ENCODE results near the gene MRPS21. TPM values are rescaled to one million over a fixed set of nuclear protein-coding genes. Genes with fewer than 3 reads are reported as not detected.
A peak's percentile ranks its signal among the peaks of the same experiment; 100 is the strongest.

The MRPS21 gene
- total and polyA plus RNA-seq, 2 experiments from 2014 or later, result 89.9 to 126 TPM

DNA sequence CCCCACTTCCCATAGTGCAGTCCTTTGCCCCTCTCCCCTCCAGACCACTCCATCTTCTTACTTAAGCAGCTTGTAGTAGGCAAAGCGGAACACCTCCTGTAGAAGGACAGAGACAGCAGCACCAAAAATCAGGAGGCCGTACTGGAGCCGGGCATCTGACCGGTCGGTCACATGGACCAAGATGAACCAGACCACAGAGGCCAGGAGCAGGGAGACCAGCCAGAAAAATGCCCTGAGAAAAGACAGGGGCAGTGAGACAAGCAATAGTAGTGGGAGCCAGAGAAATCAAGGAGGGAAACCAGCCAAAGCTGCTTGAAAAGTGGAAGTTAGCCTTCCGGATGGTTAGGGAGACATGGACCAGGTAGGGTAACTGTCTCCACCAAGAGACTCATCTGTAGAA, 25.8 kb upstream of the MRPS21 start:
- H3K4me1 ChIP-seq (ENCODE audit: low read depth), result peaks cover 14% of the 10 kb centered on the region
- no peaks in the 10 kb centered on the region for H3K9me3 ChIP-seq (ENCODE audit: low read depth)
- H3K27me3 ChIP-seq, result no peaks in the 10 kb centered on the region
- H3K4me3 ChIP-seq, result peak overlapping the region; percentile 75
- peak overlapping the region; percentile 76 for H3K27ac ChIP-seq
- TF ChIP-seq, protein P1, sequence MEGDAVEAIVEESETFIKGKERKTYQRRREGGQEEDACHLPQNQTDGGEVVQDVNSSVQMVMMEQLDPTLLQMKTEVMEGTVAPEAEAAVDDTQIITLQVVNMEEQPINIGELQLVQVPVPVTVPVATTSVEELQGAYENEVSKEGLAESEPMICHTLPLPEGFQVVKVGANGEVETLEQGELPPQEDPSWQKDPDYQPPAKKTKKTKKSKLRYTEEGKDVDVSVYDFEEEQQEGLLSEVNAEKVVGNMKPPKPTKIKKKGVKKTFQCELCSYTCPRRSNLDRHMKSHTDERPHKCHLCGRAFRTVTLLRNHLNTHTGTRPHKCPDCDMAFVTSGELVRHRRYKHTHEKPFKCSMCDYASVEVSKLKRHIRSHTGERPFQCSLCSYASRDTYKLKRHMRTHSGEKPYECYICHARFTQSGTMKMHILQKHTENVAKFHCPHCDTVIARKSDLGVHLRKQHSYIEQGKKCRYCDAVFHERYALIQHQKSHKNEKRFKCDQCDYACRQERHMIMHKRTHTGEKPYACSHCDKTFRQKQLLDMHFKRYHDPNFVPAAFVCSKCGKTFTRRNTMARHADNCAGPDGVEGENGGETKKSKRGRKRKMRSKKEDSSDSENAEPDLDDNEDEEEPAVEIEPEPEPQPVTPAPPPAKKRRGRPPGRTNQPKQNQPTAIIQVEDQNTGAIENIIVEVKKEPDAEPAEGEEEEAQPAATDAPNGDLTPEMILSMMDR (IDR thresholded peaks at IDR 0.05; ENCODE audit: low read depth, low read length), result no peak
- peaks cover 19% of the 10 kb centered on the region for H3K36me3 ChIP-seq
- DNase-seq (ENCODE audit: low read depth in 1 of 2, low spot score in 1 of 2), result peak in 1 of 2 donors; percentile 10

DNA sequence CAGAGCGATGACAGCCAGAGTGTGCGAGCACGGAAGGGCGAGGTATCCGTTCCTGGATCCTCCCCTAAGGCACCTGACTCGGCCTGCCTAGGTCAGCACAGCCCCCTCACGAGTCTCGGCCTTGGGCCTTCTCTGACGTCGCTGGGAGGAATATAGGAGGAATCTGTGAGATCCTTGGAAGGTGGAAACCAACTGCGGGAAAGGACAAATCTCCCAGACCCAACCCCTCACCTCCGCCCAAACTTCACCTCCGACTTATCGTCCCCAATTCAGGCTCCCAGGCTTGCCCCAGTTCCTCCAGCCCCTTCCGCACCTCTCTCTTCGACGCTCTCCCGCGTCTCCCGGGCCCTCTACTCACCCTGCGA, 25.3 kb upstream of the MRPS21 start:
- peak overlapping the region; percentile 75 for H3K4me3 ChIP-seq
- peak overlapping the region; percentile 76 for H3K27ac ChIP-seq
- H3K4me1 ChIP-seq (ENCODE audit: low read depth), result peaks cover 18% of the 10 kb centered on the region
- no peaks in the 10 kb centered on the region for H3K9me3 ChIP-seq (ENCODE audit: low read depth)
- TF ChIP-seq, protein P1 (IDR thresholded peaks at IDR 0.05; ENCODE audit: low read depth, low read length), result no peak
- H3K36me3 ChIP-seq, result peaks cover 19% of the 10 kb centered on the region
- H3K27me3 ChIP-seq, result no peaks in the 10 kb centered on the region
- DNase-seq (ENCODE audit: low read depth in 1 of 2, low spot score in 1 of 2), result peak; percentile 25 to 28

DNA sequence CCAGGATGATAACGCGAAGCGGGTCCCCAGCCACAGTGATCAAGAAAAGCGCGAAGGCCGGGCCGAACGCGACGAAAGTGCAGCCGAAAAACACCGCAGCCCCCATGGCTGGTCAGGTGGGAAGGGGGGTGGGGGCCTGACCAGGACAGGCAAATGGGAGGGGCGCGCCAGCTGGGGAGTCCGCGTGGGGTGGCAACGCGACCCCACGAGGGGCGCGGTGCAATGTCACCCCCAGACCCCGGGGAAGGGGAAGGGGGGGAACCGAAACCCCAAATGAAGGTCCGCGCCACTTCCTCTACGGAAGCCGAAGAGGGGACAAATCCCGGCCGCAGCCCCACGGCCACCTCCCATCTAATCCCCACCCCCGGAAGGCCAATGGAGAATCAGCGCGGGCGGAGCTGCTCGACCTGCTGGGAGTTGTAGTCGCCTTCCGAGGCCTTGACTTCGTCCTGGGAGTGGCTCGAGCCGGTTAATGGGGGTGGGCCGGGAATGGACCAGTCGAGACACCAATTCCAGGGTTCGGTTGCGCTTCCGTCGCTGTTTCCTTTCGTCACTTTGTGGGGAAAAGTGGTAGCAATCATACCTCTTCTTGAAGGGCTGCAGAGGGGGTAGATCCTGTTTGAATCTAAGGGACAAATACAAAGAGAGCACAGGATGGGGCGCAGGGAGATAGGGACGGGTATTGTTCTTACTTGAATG, 24.8 kb upstream of the MRPS21 start, which contains the start of gene APH1A:
Gene APH1A, minus strand, starts transcription at position 312 of the 699 bp plus-strand sequence. Its CDS starts 206 bp downstream, at position 106.
- TF ChIP-seq, protein P1 (IDR thresholded peaks at IDR 0.05; ENCODE audit: low read depth, low read length), result no peak
- Histone ChIP-seq H3K9me3 (ENCODE audit: low read depth) (no peaks in the 10 kb centered on the region), H3K4me3 (peak within 1 kb of the TSS; percentile 75), H3K27ac (peak within 1 kb of the TSS; percentile 76), H3K4me1 (ENCODE audit: low read depth) (peaks cover 18% of the 10 kb centered on the region), H3K27me3 (no peaks in the 10 kb centered on the region), H3K36me3 (peaks cover 16% of the 10 kb centered on the region)
- peak; percentile 98 for DNase-seq (ENCODE audit: low read depth in 1 of 2, low spot score in 1 of 2)

DNA sequence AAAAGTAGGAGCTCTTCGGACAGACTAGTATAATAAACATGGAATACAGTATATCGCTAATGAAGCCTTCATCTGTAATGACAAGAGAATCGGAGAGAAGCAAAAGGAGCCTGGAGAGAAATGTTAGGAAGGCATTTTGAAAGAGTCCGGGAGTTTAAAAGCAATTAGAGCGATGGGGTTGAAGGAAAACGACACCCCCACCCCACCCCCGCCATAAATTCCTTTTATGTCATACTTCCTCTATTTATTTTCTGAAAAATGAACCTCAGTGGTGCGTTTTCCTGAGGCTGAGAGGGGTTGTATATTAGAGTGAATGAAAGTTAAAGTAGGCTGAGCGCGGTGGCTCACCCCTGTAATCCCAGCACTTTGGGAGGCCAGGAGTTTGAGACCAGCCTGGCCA, 24.2 kb upstream of the MRPS21 start:
- Histone ChIP-seq H3K4me1 (ENCODE audit: low read depth) (peaks cover 18% of the 10 kb centered on the region), H3K27me3 (no peaks in the 10 kb centered on the region), H3K27ac (no peak overlapping the region), H3K9me3 (ENCODE audit: low read depth) (no peaks in the 10 kb centered on the region), H3K4me3 (peak overlapping the region; percentile 75), H3K36me3 (peaks cover 16% of the 10 kb centered on the region)
- DNase-seq (ENCODE audit: low read depth in 1 of 2, low spot score in 1 of 2), result no peak
- TF ChIP-seq, protein P1 (IDR thresholded peaks at IDR 0.05; ENCODE audit: low read depth, low read length), result no peak

DNA sequence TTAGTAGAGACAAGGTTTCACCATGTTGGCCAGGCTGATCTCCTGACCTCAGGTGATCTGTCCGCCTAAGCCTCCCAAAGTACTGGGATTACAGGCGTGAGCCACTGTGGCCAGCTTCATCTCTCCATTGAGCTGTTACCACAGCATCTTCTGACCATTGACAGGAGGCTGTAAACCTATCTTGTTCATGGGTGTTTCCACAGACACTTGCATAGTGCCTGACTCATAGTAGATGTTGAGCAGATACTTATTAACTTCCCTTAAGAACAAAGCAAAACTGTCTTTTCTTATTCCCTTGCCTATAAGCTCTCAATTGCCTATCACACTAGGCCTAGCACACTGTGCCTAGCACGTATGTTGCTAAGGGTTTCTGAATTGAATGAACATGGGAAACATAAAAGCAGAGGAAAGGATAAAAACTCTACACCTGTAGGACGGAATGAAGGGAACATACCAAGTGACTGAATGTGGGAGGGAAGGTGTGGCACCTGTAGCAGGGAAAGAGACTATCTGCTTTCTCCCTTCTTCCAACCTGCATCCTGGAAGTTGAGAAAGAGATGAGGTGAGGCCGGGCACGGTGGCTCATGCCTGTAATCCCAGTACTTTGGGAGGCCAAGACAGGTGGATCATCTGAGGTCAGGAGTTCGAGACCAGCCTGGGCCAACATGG, 22.2 kb upstream of the MRPS21 start:
- H3K27me3 ChIP-seq, result no peaks in the 10 kb centered on the region
- H3K36me3 ChIP-seq, result peaks cover 6% of the 10 kb centered on the region
- no peak overlapping the region for H3K4me3 ChIP-seq
- TF ChIP-seq, protein P1 (IDR thresholded peaks at IDR 0.05; ENCODE audit: low read depth, low read length), result no peak
- DNase-seq (ENCODE audit: low read depth in 1 of 2, low spot score in 1 of 2), result no peak
- H3K4me1 ChIP-seq (ENCODE audit: low read depth), result peaks cover 18% of the 10 kb centered on the region
- H3K27ac ChIP-seq, result peak overlapping the region; percentile 11
- no peaks in the 10 kb centered on the region for H3K9me3 ChIP-seq (ENCODE audit: low read depth)

Data from cardiac muscle cell (in vitro differentiated cells and primary cell).